HepG2 (cell line): Measurements from ENCODE around the gene COQ9. TPM values are rescaled to one million over a fixed set of nuclear protein-coding genes. Genes with fewer than 3 reads are reported as not detected.
A peak's percentile ranks its signal among the peaks of the same experiment; 100 is the strongest.

Source experiments
- ATAC-seq: fragments of 200-7000 bp; cut with Tn5 transposase; 3 replicates; pipeline ENCODE4 v1.9.1; 2020; ENCODE audit warnings: mild to moderate bottlenecking, moderate library complexity
- BruUV-seq: library from RNA; stranded (reverse); fragments of 400-500 nt; replicated peaks from 2 replicates; lab custom pipeline; 2021; lab: Mats Ljungman, UMichigan
- CTCF ChIA-PET: fragments of 300-600 bp; formaldehyde crosslinking; extraction: SDS; loops from one replicate; lab custom pipeline; 2021; ENCODE audit warnings: low total read pairs, inconsistent platforms, low intra/inter-chr PET ratio; lab: Yijun Ruan, JAX
- POLR2A ChIA-PET: fragments of 350-600 bp; sonication (Branson Sonifier 250); formaldehyde crosslinking; loops from one replicate; lab custom pipeline; 2020; ENCODE audit warnings: antibody characterized with exemption, inconsistent platforms; lab: Yijun Ruan, JAX
- DNase-seq: peaks from one replicate; pipeline ENCODE4 v3.0.0-alpha.2; 2015; ENCODE audit warnings: low spot score
- FAIRE-seq: peaks from 3 replicates; lab custom pipeline; 2011; peaks lifted over from hg19 to GRCh38; lab: Jason Lieb, UNC
- H2AFZ ChIP-seq: one replicate; pipeline ENCODE4 v1.6.1; 2011; ENCODE audit warnings: low read length, inconsistent platforms
- H3K27ac ChIP-seq: fragments of 300-600 bp; 3 replicates; pipeline ENCODE4 v1.8.0; 2011; ENCODE audit warnings: mixed run types, mild to moderate bottlenecking, mixed read lengths, low read length, inconsistent platforms; ENCODE audit not compliant: insufficient read depth; ENCODE audit errors: extremely low read length
- H3K27me3 ChIP-seq, 2 experiments: fragments of 200-600 bp in 1 of 2; 2 replicates in 1 of 2; 3 replicates in 1 of 2; pipeline versions ENCODE4 v1.6.0 to v1.8.0; 2011; ENCODE audit warnings: low read length in 2 of 2, mild to moderate bottlenecking in 2 of 2, moderate library complexity in 2 of 2, inconsistent platforms in 1 of 2; ENCODE audit not compliant: insufficient read depth in 2 of 2, control insufficient read depth in 1 of 2
- H3K36me3 ChIP-seq, 2 experiments: fragments of 200-600 bp in 1 of 2; replicated peaks in 1 of 2; 2 replicates in 1 of 2; 3 replicates in 1 of 2; pipeline versions ENCODE4 v1.5.1 to v1.8.0; 2011; ENCODE audit warnings: low read length in 2 of 2, inconsistent platforms in 1 of 2; ENCODE audit not compliant: insufficient read depth in 2 of 2, control insufficient read depth in 1 of 2
- H3K4me1 ChIP-seq: 2 replicates; pipeline ENCODE4 v1.5.1; 2012; ENCODE audit warnings: low read length, inconsistent platforms; ENCODE audit not compliant: insufficient read depth
- H3K4me2 ChIP-seq: 2 replicates; pipeline ENCODE4 v1.6.0; 2011; ENCODE audit warnings: low read depth, low read length, inconsistent platforms
- H3K4me3 ChIP-seq, 3 experiments: fragments of 200-600 bp in 1 of 3; sonication (generic), shearing (Covaris generic) in 1 of 3; replicated peaks in 1 of 3; 2 replicates each; pipeline ENCODE4 v1.5.1; 2011 to 2016; ENCODE audit warnings: low read length in 3 of 3, inconsistent platforms in 2 of 3, low read depth in 2 of 3, mild to moderate bottlenecking in 2 of 3, control low read depth in 1 of 3, mixed read lengths in 1 of 3; ENCODE audit not compliant: insufficient read depth in 1 of 3
- H3K79me2 ChIP-seq: one replicate; pipeline ENCODE4 v1.6.1; 2011; ENCODE audit warnings: low read length, inconsistent platforms; ENCODE audit not compliant: insufficient read depth
- H3K9ac ChIP-seq: 2 replicates; pipeline ENCODE4 v1.6.0; 2011; ENCODE audit warnings: mild to moderate bottlenecking, low read depth, low read length, inconsistent platforms; ENCODE audit not compliant: insufficient read depth
- H3K9me3 ChIP-seq: 2 replicates; pipeline ENCODE4 v1.5.1; 2012; ENCODE audit warnings: mild to moderate bottlenecking, low read length
- H4K20me1 ChIP-seq: 2 replicates; pipeline ENCODE4 v1.6.0; 2011; ENCODE audit warnings: inconsistent platforms, mild to moderate bottlenecking, low read length, moderate library complexity; ENCODE audit not compliant: insufficient read depth
- HNRNPL ChIP-seq: fragments of 200-400 bp; formaldehyde crosslinking; IDR thresholded peaks from 2 replicates; pipeline ENCODE4 v1.6.1; 2017; ENCODE audit warnings: mild to moderate bottlenecking, low read depth, low read length
- KDM5A ChIP-seq: fragments of 200-600 bp; sonication (generic); IDR thresholded peaks from 2 replicates; pipeline ENCODE4 v1.7.0; 2018; ENCODE audit warnings: antibody characterized with exemption, mild to moderate bottlenecking, low read length, borderline replicate concordance
- KDM6A ChIP-seq: IDR thresholded peaks from 2 replicates; pipeline ENCODE4 v1.6.1; 2016; ENCODE audit warnings: low read depth
- MAX ChIP-seq: IDR thresholded peaks from 2 replicates; pipeline ENCODE4 v1.6.1; 2012; ENCODE audit warnings: inconsistent platforms
- NKX3-1 ChIP-seq: sonication (generic); formaldehyde crosslinking; IDR thresholded peaks from 2 replicates; pipeline ENCODE4 v1.5.0; 2020; ENCODE audit warnings: missing genetic modification reagents
- NR2F1 ChIP-seq, 2 experiments: fragments of 450-650 bp in 1 of 2; formaldehyde crosslinking in 1 of 2; IDR thresholded peaks; 2 replicates each; pipeline versions ENCODE4 v1.5.0 to v1.6.1; 2016 to 2020; ENCODE audit warnings: mild to moderate bottlenecking in 1 of 2, missing compliant biosample characterization in 1 of 2, missing genetic modification reagents in 1 of 2, moderate library complexity in 1 of 2
- POGK ChIP-seq: sonication (generic); formaldehyde crosslinking; conservative IDR thresholded peaks from 2 replicates; pipeline ENCODE4 v1.8.0; 2022; ENCODE audit warnings: mild to moderate bottlenecking, moderate library complexity, missing genetic modification reagents
- RNF2 ChIP-seq: fragments of 450-650 bp; conservative IDR thresholded peaks from 2 replicates; pipeline ENCODE4 v1.6.1; 2016; ENCODE audit warnings: low read depth
- SAFB2 ChIP-seq: sonication (generic); formaldehyde crosslinking; IDR thresholded peaks from 2 replicates; pipeline ENCODE4 v1.5.1; 2020; ENCODE audit warnings: missing genetic modification reagents, low read depth, mild to moderate bottlenecking, borderline replicate concordance
- ZNF224 ChIP-seq: sonication (generic); formaldehyde crosslinking; IDR thresholded peaks from 2 replicates; pipeline ENCODE4 v1.5.0; 2020; ENCODE audit warnings: mild to moderate bottlenecking, missing genetic modification reagents
- ZNF235 ChIP-seq: sonication (generic); formaldehyde crosslinking; IDR thresholded peaks from 2 replicates; pipeline ENCODE4 v1.8.1; 2023; ENCODE audit warnings: mild to moderate bottlenecking, missing genetic modification reagents, borderline replicate concordance
- ZNF570 ChIP-seq: sonication (generic); formaldehyde crosslinking; IDR thresholded peaks from 2 replicates; pipeline ENCODE4 v1.4.0; 2020; ENCODE audit warnings: mild to moderate bottlenecking, missing genetic modification reagents, borderline replicate concordance
- ZNF589 ChIP-seq: sonication (generic); formaldehyde crosslinking; conservative IDR thresholded peaks from 2 replicates; pipeline ENCODE4 v1.8.0; 2022; ENCODE audit warnings: mild to moderate bottlenecking, moderate library complexity, missing genetic modification reagents
- ZNF710 ChIP-seq: sonication (generic); formaldehyde crosslinking; IDR thresholded peaks from 2 replicates; pipeline ENCODE4 v1.5.0; 2020; ENCODE audit warnings: mild to moderate bottlenecking, missing genetic modification reagents, borderline replicate concordance
- ZNF746 ChIP-seq: sonication (generic); formaldehyde crosslinking; IDR thresholded peaks from 2 replicates; pipeline ENCODE4 v1.8.0; 2022; ENCODE audit warnings: mild to moderate bottlenecking, missing genetic modification reagents
- ZNF766 ChIP-seq: sonication (generic); formaldehyde crosslinking; IDR thresholded peaks from 2 replicates; pipeline ENCODE4 v1.5.0; 2020; ENCODE audit warnings: missing genetic modification reagents, borderline replicate concordance
- ZNF780A ChIP-seq: sonication (generic); formaldehyde crosslinking; IDR thresholded peaks from 2 replicates; pipeline ENCODE4 v1.8.0; 2022; ENCODE audit warnings: mild to moderate bottlenecking, missing genetic modification reagents, moderate library complexity
- ZSCAN21 ChIP-seq: sonication (generic); formaldehyde crosslinking; IDR thresholded peaks from 2 replicates; pipeline ENCODE4 v1.8.0; 2022; ENCODE audit warnings: mild to moderate bottlenecking, missing genetic modification reagents, moderate library complexity, borderline replicate concordance
- WGBS: methylation state at CpG from one replicate; pipeline ENCODE4 v1.1.6; 2017; ENCODE audit warnings: low lambda C conversion rate; 5-methylcytosine and 5-hydroxymethylcytosine counted together
- in situ Hi-C: cut with HindIII; loops from 2 replicates; pipeline ENCODE4 v1.10.0; 2017; ENCODE audit warnings: low pct_unique_long_range_greater_than_20kb; ENCODE audit not compliant: extremely low pct_ligation_motif_present
- intact Hi-C: fragments of 100-400 bp; cut with micrococcal nuclease; formaldehyde crosslinking; loops from one replicate; pipeline ENCODE4 v1.10.0; 2022; ENCODE audit not compliant: unreplicated experiment
- polyA plus RNA-seq, 8 experiments: library from polyadenylated mRNA; depleted of rRNA in 3 of 8; stranded (reverse) in 7 of 8; unstranded in 1 of 8; fragments of >200 nt; fragmentation: Illumina TruSeq in 4 of 8; extraction: Trizol in 4 of 8; gene quantifications; 2 replicates each; pipeline versions ENCODE4 v1.2.1 to v1.2.3, GENCODE V29; 2011 to 2016; ENCODE audit warnings: low read depth in 4 of 8, missing spikeins in 1 of 8, mixed read lengths in 1 of 8; ENCODE audit not compliant: insufficient read depth in 1 of 8
- total RNA-seq, 5 experiments: library from RNA; depleted of rRNA; stranded (reverse); fragments of >200 nt; fragmentation: Illumina TruSeq; extraction: Trizol; gene quantifications; 2 replicates each; pipeline ENCODE4 v1.2.3, GENCODE V29; 2016; ENCODE audit warnings: low read depth in 1 of 5

COQ9 gene
- total and polyA plus RNA-seq, 2 of the 13 experiments (the other 11 are each of a cell fraction or from before 2014, with no cell fraction given), result 57.5 to 108 TPM

DNA sequence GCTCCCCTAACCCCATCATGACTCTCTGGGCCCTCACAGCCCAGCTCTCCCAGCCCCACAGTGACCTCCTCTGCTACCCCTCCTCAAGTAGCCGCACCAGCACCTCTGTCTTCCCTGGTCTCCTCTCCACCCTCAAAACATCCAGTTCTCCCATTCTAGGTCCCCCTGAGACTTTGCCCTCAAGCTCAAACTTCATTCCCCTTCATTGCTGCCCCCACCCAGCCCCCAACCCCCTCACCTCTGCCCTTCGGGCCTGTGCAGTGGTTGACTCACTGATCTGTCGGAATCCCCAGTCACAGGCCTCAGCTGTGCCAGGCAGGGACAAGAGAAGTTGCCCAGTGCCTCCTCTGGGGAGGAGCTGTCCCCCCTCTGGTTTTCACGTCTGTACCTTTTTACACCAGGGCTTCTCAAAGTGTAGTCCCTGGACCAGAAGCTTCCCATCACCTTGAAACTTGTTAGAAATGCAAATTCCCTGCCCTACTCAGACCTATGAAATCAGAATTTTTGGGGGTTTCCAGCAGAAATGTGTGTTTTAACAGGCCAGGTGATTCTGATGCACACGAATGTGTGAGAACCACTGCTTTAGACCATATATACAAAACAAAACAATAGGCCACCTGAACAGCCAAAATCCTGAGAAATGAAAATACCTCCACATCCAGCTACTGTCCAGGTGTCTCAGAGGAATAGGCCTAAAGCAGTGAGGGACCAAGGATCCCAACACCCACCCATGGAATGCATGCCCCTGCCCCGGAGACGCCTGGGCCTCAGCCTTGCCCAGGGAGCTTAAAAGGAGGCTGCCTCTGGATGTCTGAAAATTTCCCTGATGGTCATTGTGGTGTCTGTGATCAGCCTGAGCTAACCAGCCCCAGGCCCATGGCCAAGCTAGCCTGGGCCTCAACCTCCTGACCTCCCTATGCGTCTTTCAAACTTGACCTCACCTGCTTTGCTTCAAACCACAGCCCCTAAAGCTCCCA lies 39.9 kb downstream of the COQ9 start:
- Histone ChIP-seq H3K4me3 (peak overlapping the region; percentile 58 to 97 (median 96)), H3K27ac (no peak overlapping the region), H2AFZ (peak overlapping the region; percentile 94), H3K79me2 (peaks cover 20% of the 10 kb centered on the region), H3K9ac (peak overlapping the region; percentile 42; the same call in 1 of the 2 replicates), H3K27me3 (peaks cover 0 to 6% of the 10 kb centered on the region in 2 experiments; a peak in 1 of 5 replicates), H3K36me3 (no peaks in the 10 kb centered on the region), H3K4me1 (peaks cover 56% of the 10 kb centered on the region), H3K4me2 (peak overlapping the region; percentile 100), H4K20me1 (no peaks in the 10 kb centered on the region), H3K9me3 (no peaks in the 10 kb centered on the region)
- POLR2A ChIA-PET, result interaction anchor here (0.6 to 3.2 kb wide), 12 partner anchors 11 to 189 kb away, joined by 3 to 31 read pairs (median 6); partner anchors contain the start of genes CIAPIN1, COQ9, CX3CL1 and POLR2C
- WGBS, result 4% methylated on average over 8 of the region's 8 CpGs
- intact Hi-C loops, result no loop called here
- no peak for DNase-seq
- no TSS peak for BruUV-seq
- FAIRE-seq, result no peak
- peak; percentile 17 for ATAC-seq
- in situ Hi-C loops, result no loop called here
- CTCF ChIA-PET, result no interaction called here
- TF ChIP-seq NKX3-1 (CRISPR knock-in tag) (no peak), ZNF224 (CRISPR knock-in tag) (no peak), KDM6A (no peak), ZNF746 (no peak), ZNF570 (CRISPR knock-in tag) (no peak), ZNF780A (CRISPR knock-in tag) (0 out of 2 replicates have a peak, but pooled peaks have one; percentile 32), ZNF589 (CRISPR knock-in tag) (0 out of 2 replicates have a peak, but pooled peaks have one; percentile 59), ZNF235 (no peak), RNF2 (no peak), SAFB2 (CRISPR knock-in tag) (no peak), MAX (0 out of 2 replicates have a peak, but pooled peaks have one; percentile 37), ZNF766 (CRISPR knock-in tag) (no peak), HNRNPL (no peak), KDM5A (no peak), POGK (CRISPR knock-in tag) (no peak), ZSCAN21 (CRISPR knock-in tag) (peak; percentile 36; the same call in 1 of the 2 replicates), NR2F1 (CRISPR knock-in tag; IDR thresholded peaks at IDR 0.05) (no peak), ZNF710 (CRISPR knock-in tag) (no peak; the same call in 1 of the 2 replicates)
